PFSK-1 (cell line): Measurements from ENCODE around the gene NLRP3.

ENCODE experiments used
- FOXP2 ChIP-seq: optimal IDR thresholded peaks from 2 replicates; pipeline ENCODE3; 2011; ENCODE audit warnings: borderline replicate concordance, control low read depth, inconsistent platforms; ENCODE audit not compliant: insufficient read depth; ENCODE audit errors: extremely low read length, extremely low read depth
- POLR2AphosphoS5 ChIP-seq: IDR thresholded peaks from 2 replicates; pipeline ENCODE4 v1.6.1; 2012; ENCODE audit warnings: low read depth, mild to moderate bottlenecking, control low read depth, low read length, moderate library complexity
- SIN3A ChIP-seq: IDR thresholded peaks from 2 replicates; pipeline ENCODE4 v1.6.1; 2012; ENCODE audit warnings: mild to moderate bottlenecking, low read length, moderate library complexity, borderline replicate concordance; ENCODE audit not compliant: insufficient read depth
- TAF1 ChIP-seq: IDR thresholded peaks from 2 replicates; pipeline ENCODE4 v1.6.1; 2012; ENCODE audit warnings: low read length, control low read depth, borderline replicate concordance; ENCODE audit not compliant: insufficient read depth
- TF ChIP-seq, protein P1 (sequence below), 2 experiments: IDR thresholded peaks; 2 replicates each; pipeline versions ENCODE4 v1.6.1 to v1.8.0; 2011 to 2012; ENCODE audit warnings: low read depth in 2 of 2, low read length in 2 of 2, control low read depth in 1 of 2, inconsistent platforms in 1 of 2, mild to moderate bottlenecking in 1 of 2, moderate library complexity in 1 of 2; ENCODE audit not compliant: insufficient read depth in 1 of 2

- TF ChIP-seq, protein P1, sequence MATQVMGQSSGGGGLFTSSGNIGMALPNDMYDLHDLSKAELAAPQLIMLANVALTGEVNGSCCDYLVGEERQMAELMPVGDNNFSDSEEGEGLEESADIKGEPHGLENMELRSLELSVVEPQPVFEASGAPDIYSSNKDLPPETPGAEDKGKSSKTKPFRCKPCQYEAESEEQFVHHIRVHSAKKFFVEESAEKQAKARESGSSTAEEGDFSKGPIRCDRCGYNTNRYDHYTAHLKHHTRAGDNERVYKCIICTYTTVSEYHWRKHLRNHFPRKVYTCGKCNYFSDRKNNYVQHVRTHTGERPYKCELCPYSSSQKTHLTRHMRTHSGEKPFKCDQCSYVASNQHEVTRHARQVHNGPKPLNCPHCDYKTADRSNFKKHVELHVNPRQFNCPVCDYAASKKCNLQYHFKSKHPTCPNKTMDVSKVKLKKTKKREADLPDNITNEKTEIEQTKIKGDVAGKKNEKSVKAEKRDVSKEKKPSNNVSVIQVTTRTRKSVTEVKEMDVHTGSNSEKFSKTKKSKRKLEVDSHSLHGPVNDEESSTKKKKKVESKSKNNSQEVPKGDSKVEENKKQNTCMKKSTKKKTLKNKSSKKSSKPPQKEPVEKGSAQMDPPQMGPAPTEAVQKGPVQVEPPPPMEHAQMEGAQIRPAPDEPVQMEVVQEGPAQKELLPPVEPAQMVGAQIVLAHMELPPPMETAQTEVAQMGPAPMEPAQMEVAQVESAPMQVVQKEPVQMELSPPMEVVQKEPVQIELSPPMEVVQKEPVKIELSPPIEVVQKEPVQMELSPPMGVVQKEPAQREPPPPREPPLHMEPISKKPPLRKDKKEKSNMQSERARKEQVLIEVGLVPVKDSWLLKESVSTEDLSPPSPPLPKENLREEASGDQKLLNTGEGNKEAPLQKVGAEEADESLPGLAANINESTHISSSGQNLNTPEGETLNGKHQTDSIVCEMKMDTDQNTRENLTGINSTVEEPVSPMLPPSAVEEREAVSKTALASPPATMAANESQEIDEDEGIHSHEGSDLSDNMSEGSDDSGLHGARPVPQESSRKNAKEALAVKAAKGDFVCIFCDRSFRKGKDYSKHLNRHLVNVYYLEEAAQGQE (IDR thresholded peaks at IDR 0.05; ENCODE audit: insufficient read depth in 1 of 2, low read depth in 2 of 2, low read length in 2 of 2) = no peak
- TF ChIP-seq SIN3A (no peak), POLR2AphosphoS5 (no peak), TAF1 (no peak), FOXP2 (no peak)
These were observed 14.5 kb upstream of the NLRP3 start for GRCh38 chr1:247401310-247402119.
